A549 treated with Hydrocortisone at 1 μM for 4 hours (cell line): Measurements from ENCODE around the gene P4HA1. TPM values are rescaled to one million over a fixed set of nuclear protein-coding genes. Genes with fewer than 3 reads are reported as not detected.

Experiments used
- total RNA-seq: library from RNA; stranded (reverse); fragments of 200-300 nt; extraction: Qiagen RNA extraction; gene quantifications from 5 replicates; pipeline ENCODE4 v1.2.3, GENCODE V29; 2022

The P4HA1 gene
- total RNA-seq: 18.2 to 32.1 TPM (median 22.0 TPM) in 5 replicates

GRCh38 chr10:73096449-73097304 lies at the start of gene P4HA1:
Gene P4HA1 (minus strand): TSS chr10:73096866. CDS start chr10:73074883, 21,983 bp downstream.

GRCh38 chr10:73110345-73110849 lies 13.7 kb upstream of the P4HA1 start, which contains the start of gene NUDT13:
Gene NUDT13 (plus strand): TSS chr10:73110455. CDS start chr10:73114366, 3,911 bp downstream.

Other genes with a start within 250 kb of the P4HA1 start
- 0.07 TPM in 2 of 5 replicates, not detected in the others for gene OIT3, start 203.1 kb downstream of the P4HA1 start, total RNA-seq
- not detected in 5 replicates for gene PLA2G12B, start 142.1 kb downstream of the P4HA1 start, total RNA-seq
- gene NUDT13, start 13.6 kb upstream of the P4HA1 start, total RNA-seq: 2.6 to 3.9 TPM (median 3.4 TPM) in 5 replicates
- gene ECD, start 71.1 kb upstream of the P4HA1 start, total RNA-seq: 25.0 to 31.0 TPM (median 26.6 TPM) in 5 replicates
- 7.0 to 9.2 TPM (median 7.5 TPM) in 5 replicates for gene FAM149B1, start 71.3 kb upstream of the P4HA1 start, total RNA-seq
- gene DNAJC9, start 150.4 kb upstream of the P4HA1 start, total RNA-seq: 49.0 to 53.3 TPM (median 50.4 TPM) in 5 replicates
- gene MRPS16, start 155.8 kb upstream of the P4HA1 start, total RNA-seq: 120 to 198 TPM (median 179 TPM) in 5 replicates